H1 (cell line): ENCODE measurements around the gene NRL. TPM values are rescaled to one million over a fixed set of nuclear protein-coding genes. Genes with fewer than 3 reads are reported as not detected.

Source experiments
- CHD1 ChIP-seq: IDR thresholded peaks from 2 replicates; pipeline ENCODE4 v1.6.1; 2012; ENCODE audit warnings: low read depth, low read length, improper control_type of control experiment
- SP4 ChIP-seq: IDR thresholded peaks from 2 replicates; pipeline ENCODE4 v1.6.1; 2012; ENCODE audit warnings: low read length, inconsistent platforms
- polyA plus RNA-seq, 7 experiments: library from polyadenylated mRNA; depleted of rRNA in 3 of 7; stranded (reverse) in 5 of 7; unstranded in 2 of 7; fragments of >200 nt in 5 of 7; fragments of 200-250 nt in 2 of 7; gene quantifications; 1 replicate in 5 of 7; 2 replicates in 1 of 7; 4 replicates in 1 of 7; pipeline versions ENCODE4 v1.2.1 to v1.2.3, GENCODE V29; 2011 to 2013; ENCODE audit warnings: missing spikeins in 2 of 7, mixed read lengths in 2 of 7
- total RNA-seq: library from RNA; stranded (reverse); fragmentation: NEBNext Ultra II Directional; extraction: Animal tissue kit (Norgen Biotek cat#: 25700); gene quantifications from 2 replicates; pipeline ENCODE4 v1.2.1, GENCODE V29; 2021
- TF ChIP-seq, protein P1 (sequence below), 3 experiments: IDR thresholded peaks; 1 replicate in 2 of 3; 2 replicates in 1 of 3; pipeline versions ENCODE4 v1.5.1 to v1.6.1; 2011; ENCODE audit warnings: low read length in 3 of 3, mild to moderate bottlenecking in 3 of 3, inconsistent platforms in 2 of 3, low read depth in 1 of 3, moderate library complexity in 1 of 3; ENCODE audit not compliant: insufficient read depth in 1 of 3; ENCODE audit errors: control extremely low read depth in 1 of 3
- TF ChIP-seq, protein P2 (sequence below): IDR thresholded peaks from 2 replicates; pipeline ENCODE4 v1.6.1; 2011; ENCODE audit warnings: low read depth, mild to moderate bottlenecking, low read length; ENCODE audit not compliant: insufficient read depth

NRL gene
- total and polyA plus RNA-seq, 2 of the 8 experiments (the other 6 are each of a cell fraction or from before 2014, with no cell fraction given) = 1.1 to 2.2 TPM

DNA sequence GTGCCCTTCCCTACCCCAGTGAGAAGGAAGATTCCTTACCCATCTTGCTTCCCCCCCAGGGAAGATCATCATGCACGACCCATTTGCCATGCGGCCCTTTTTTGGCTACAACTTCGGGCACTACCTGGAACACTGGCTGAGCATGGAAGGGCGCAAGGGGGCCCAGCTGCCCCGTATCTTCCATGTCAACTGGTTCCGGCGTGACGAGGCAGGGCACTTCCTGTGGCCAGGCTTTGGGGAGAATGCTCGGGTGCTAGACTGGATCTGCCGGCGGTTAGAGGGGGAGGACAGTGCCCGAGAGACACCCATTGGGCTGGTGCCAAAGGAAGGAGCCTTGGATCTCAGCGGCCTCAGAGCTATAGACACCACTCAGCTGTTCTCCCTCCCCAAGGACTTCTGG, 11.3 kb downstream of the NRL start (continued):
- TF ChIP-seq CHD1 = no peak
- TF ChIP-seq, protein P1, sequence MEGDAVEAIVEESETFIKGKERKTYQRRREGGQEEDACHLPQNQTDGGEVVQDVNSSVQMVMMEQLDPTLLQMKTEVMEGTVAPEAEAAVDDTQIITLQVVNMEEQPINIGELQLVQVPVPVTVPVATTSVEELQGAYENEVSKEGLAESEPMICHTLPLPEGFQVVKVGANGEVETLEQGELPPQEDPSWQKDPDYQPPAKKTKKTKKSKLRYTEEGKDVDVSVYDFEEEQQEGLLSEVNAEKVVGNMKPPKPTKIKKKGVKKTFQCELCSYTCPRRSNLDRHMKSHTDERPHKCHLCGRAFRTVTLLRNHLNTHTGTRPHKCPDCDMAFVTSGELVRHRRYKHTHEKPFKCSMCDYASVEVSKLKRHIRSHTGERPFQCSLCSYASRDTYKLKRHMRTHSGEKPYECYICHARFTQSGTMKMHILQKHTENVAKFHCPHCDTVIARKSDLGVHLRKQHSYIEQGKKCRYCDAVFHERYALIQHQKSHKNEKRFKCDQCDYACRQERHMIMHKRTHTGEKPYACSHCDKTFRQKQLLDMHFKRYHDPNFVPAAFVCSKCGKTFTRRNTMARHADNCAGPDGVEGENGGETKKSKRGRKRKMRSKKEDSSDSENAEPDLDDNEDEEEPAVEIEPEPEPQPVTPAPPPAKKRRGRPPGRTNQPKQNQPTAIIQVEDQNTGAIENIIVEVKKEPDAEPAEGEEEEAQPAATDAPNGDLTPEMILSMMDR (IDR thresholded peaks at IDR 0.05; ENCODE audit: control extremely low read depth in 1 of 3, insufficient read depth in 1 of 3, low read depth in 1 of 3, low read length in 3 of 3) = no peak
- TF ChIP-seq, protein P2, sequence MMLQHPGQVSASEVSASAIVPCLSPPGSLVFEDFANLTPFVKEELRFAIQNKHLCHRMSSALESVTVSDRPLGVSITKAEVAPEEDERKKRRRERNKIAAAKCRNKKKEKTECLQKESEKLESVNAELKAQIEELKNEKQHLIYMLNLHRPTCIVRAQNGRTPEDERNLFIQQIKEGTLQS = no peak
- TF ChIP-seq SP4 = no peak
- TF ChIP-seq, all 59 proteins: peak for 0
